Muscle of leg (tissue), 11 donors: ENCODE data around the gene BGN. TPM values are rescaled to one million over a fixed set of nuclear protein-coding genes. Genes with fewer than 3 reads are reported as not detected.
A peak's percentile ranks its signal among the peaks of the same experiment; 100 is the strongest.

ENCODE experiments used
- DNase-seq: peaks from one replicate; pipeline ENCODE4 v3.0.0; 2013
- H3K27ac ChIP-seq: one replicate; pipeline ENCODE4 v1.5.1; 2013; ENCODE audit warnings: mild to moderate bottlenecking, low read length, control low read depth
- H3K27me3 ChIP-seq: one replicate; pipeline ENCODE4 v1.6.1; 2013; ENCODE audit warnings: low read length; ENCODE audit not compliant: control insufficient read depth, insufficient read depth
- H3K36me3 ChIP-seq: one replicate; pipeline ENCODE4 v1.6.1; 2013; ENCODE audit warnings: low read length; ENCODE audit not compliant: control insufficient read depth, insufficient read depth
- H3K4me1 ChIP-seq: one replicate; pipeline ENCODE4 v1.6.1; 2013; ENCODE audit warnings: low read length; ENCODE audit not compliant: control insufficient read depth, insufficient read depth
- H3K4me3 ChIP-seq: one replicate; pipeline ENCODE4 v1.5.1; 2013; ENCODE audit warnings: low read length, control low read depth
- H3K9me3 ChIP-seq: replicated peaks from 2 replicates; pipeline ENCODE4 v1.6.1; 2013; ENCODE audit warnings: low read depth, low read length; ENCODE audit not compliant: control insufficient read depth
- WGBS: methylation state at CpG from one replicate; pipeline ENCODE4 v1.1.5; 2013; ENCODE audit warnings: missing lambda C conversion rate; ENCODE audit not compliant: insufficient coverage; 5-methylcytosine and 5-hydroxymethylcytosine counted together
- polyA plus RNA-seq, 8 donors: library from polyadenylated mRNA; unstranded; fragments of 120-200 nt; gene quantifications; one replicate each; pipeline versions ENCODE4 v1.2.1 to v1.2.3, GENCODE V29; 2013; ENCODE audit warnings: inconsistent platforms in 1 of 8, low replicate concordance in 1 of 8; ENCODE audit not compliant: insufficient read length in 8 of 8, insufficient read depth in 1 of 8
- total RNA-seq: library from RNA; stranded (reverse); fragments of 120-200 nt; gene quantifications from one replicate; pipeline ENCODE4 v1.2.4, GENCODE V29; 2013

Gene BGN
- total and polyA plus RNA-seq, 9 donors, result 39.7 to 238 (median 152) TPM

GRCh38 chrX:153549807-153550206, 55.0 kb downstream of the BGN start:
- H3K9me3 ChIP-seq, result no peaks in the 10 kb centered on the region
- WGBS, result 66% methylated on average over 16 of the region's 16 CpGs
- peaks cover 5% of the 10 kb centered on the region for H3K27me3 ChIP-seq
- H3K4me3 ChIP-seq, result no peak overlapping the region
- H3K36me3 ChIP-seq, result no peaks in the 10 kb centered on the region
- H3K27ac ChIP-seq, result no peak overlapping the region
- DNase-seq, result no peak
- peaks cover under 1% of the 10 kb centered on the region for H3K4me1 ChIP-seq

DNA sequence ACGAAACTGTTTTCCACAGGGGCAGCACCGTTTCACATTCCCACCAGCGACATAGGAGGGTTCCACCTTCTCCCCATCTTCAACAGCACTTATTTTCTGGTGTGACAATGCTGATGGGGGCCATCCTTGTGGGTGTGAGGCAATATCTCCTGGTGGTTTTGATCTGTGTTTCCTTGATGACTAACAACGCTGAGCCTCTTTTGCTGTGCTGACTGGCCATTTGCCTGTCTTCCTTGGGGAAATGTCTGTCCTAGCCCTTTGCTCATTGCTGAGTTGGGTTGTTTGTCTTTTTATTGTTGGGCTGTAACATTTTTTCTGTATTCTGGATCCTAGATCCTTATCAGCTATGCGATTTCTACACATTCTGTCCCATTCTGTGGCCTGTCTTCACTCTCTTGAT, 56.4 kb downstream of the BGN start:
- Histone ChIP-seq H3K27ac (no peak overlapping the region), H3K4me3 (no peak overlapping the region), H3K9me3 (no peaks in the 10 kb centered on the region), H3K4me1 (peaks cover 4% of the 10 kb centered on the region), H3K36me3 (no peaks in the 10 kb centered on the region), H3K27me3 (peaks cover 9% of the 10 kb centered on the region)
- DNase-seq, result no peak
- WGBS, result 50% methylated on average over 1 of the region's 5 CpGs

- no peak overlapping the region for H3K4me3 ChIP-seq
- no peaks in the 10 kb centered on the region for H3K9me3 ChIP-seq
- H3K4me1 ChIP-seq, result peaks cover 4% of the 10 kb centered on the region
- peak; percentile 68 for DNase-seq
- no peak overlapping the region for H3K27ac ChIP-seq
- no peaks in the 10 kb centered on the region for H3K36me3 ChIP-seq
- 49% methylated on average over 16 of the region's 17 CpGs for WGBS
- peaks cover 10% of the 10 kb centered on the region for H3K27me3 ChIP-seq
Measured at GRCh38 chrX:153554519-153555167, 59.9 kb downstream of the BGN start.

GRCh38 chrX:153556767-153557166, 62.0 kb downstream of the BGN start:
- WGBS, result 87% methylated on average over 11 of the region's 12 CpGs
- no peak for DNase-seq

GRCh38 chrX:153557618-153558355, 63.0 kb downstream of the BGN start:
- 81% methylated on average over 16 of the region's 19 CpGs for WGBS
- Histone ChIP-seq H3K27ac (no peak overlapping the region), H3K4me1 (peaks cover 4% of the 10 kb centered on the region), H3K27me3 (peaks cover 15% of the 10 kb centered on the region), H3K4me3 (no peak overlapping the region), H3K36me3 (no peaks in the 10 kb centered on the region), H3K9me3 (no peaks in the 10 kb centered on the region)
- DNase-seq, result no peak

More at GRCh38 chrX:153556767-153557166, 62.0 kb downstream of the BGN start:
- H3K4me3 ChIP-seq, result no peak overlapping the region
- H3K9me3 ChIP-seq, result no peaks in the 10 kb centered on the region
- no peaks in the 10 kb centered on the region for H3K36me3 ChIP-seq
- peaks cover 4% of the 10 kb centered on the region for H3K4me1 ChIP-seq
- H3K27me3 ChIP-seq, result peaks cover 15% of the 10 kb centered on the region
- no peak overlapping the region for H3K27ac ChIP-seq

Other genes with a start within 250 kb of the BGN start
- not detected for gene PNMA6F, start 173.2 kb upstream of the BGN start, total RNA-seq
- gene PNMA6F, start 173.2 kb upstream of the BGN start, polyA plus RNA-seq, result not detected
- 5.6 TPM for gene ZNF275, start 160.8 kb upstream of the BGN start, total RNA-seq
- gene ZNF275, start 160.8 kb upstream of the BGN start, polyA plus RNA-seq, result 10 to 100 TPM in 1 of 8 donors, 1 to 10 TPM in 7; 6.7 to 10.9 (median 8.6) TPM
- not detected for gene PNMA6E, start 93.6 kb upstream of the BGN start, total RNA-seq
- gene PNMA6E, start 93.6 kb upstream of the BGN start, polyA plus RNA-seq, result not detected
- gene ZFP92, start 83.5 kb upstream of the BGN start, total RNA-seq, result 0.62 TPM
- gene ZFP92, start 83.5 kb upstream of the BGN start, polyA plus RNA-seq, result 1 to 10 TPM in 2 of 8 donors, under 1 TPM in 6; 0.72 to 1.1 (median 0.89) TPM
- gene TREX2, start 48.9 kb upstream of the BGN start, total RNA-seq, result 0.49 TPM
- 1 to 10 TPM in 1 of 8 donors, under 1 TPM in 7; 0.20 to 1.3 (median 0.63) TPM for gene TREX2, start 48.9 kb upstream of the BGN start, polyA plus RNA-seq
- gene HAUS7, start 24.4 kb upstream of the BGN start, total RNA-seq, result 20.0 TPM
- 10 to 100 TPM; 27.2 to 34.3 (median 30.3) TPM for gene HAUS7, start 24.4 kb upstream of the BGN start, polyA plus RNA-seq
- gene ATP2B3, start 22.7 kb downstream of the BGN start, total RNA-seq, result 0.18 TPM
- gene ATP2B3, start 22.7 kb downstream of the BGN start, polyA plus RNA-seq, result under 1 TPM; 0.22 to 0.56 (median 0.31) TPM
- 14.1 TPM for gene CCNQ, start 104.2 kb downstream of the BGN start, total RNA-seq
- 10 to 100 TPM; 11.7 to 15.9 (median 13.2) TPM for gene CCNQ, start 104.2 kb downstream of the BGN start, polyA plus RNA-seq
- 0.35 TPM for gene DUSP9, start 152.2 kb downstream of the BGN start, total RNA-seq
- under 1 TPM in 7 of 8 donors, not detected in 1; 0.11 to 0.89 (median 0.37) TPM for gene DUSP9, start 152.2 kb downstream of the BGN start, polyA plus RNA-seq
- 3.5 TPM for gene PNCK, start 178.8 kb downstream of the BGN start, total RNA-seq
- 10 to 100 TPM in 1 of 8 donors, 1 to 10 TPM in 5, under 1 TPM in 2; 0.93 to 10.6 (median 3.4) TPM for gene PNCK, start 178.8 kb downstream of the BGN start, polyA plus RNA-seq
- gene SLC6A8, start 192.9 kb downstream of the BGN start, total RNA-seq, result 14.6 TPM
- 10 to 100 TPM; 23.0 to 49.1 (median 32.5) TPM for gene SLC6A8, start 192.9 kb downstream of the BGN start, polyA plus RNA-seq
- gene BCAP31, start 229.4 kb downstream of the BGN start, total RNA-seq, result 51.8 TPM
- gene BCAP31, start 229.4 kb downstream of the BGN start, polyA plus RNA-seq, result 10 to 100 TPM; 73.9 to 90.1 (median 76.9) TPM
- gene ABCD1, start 229.9 kb downstream of the BGN start, total RNA-seq, result 7.2 TPM
- 10 to 100 TPM in 1 of 8 donors, 1 to 10 TPM in 7; 7.7 to 11.4 (median 9.2) TPM for gene ABCD1, start 229.9 kb downstream of the BGN start, polyA plus RNA-seq